Heart left ventricle (tissue), 13 donors: ENCODE measurements around the gene NFIA.

ENCODE experiments used
- CTCF ChIP-seq, 12 donors: fragments of 200-600 bp; sonication (generic) in 4 of 12; IDR thresholded peaks; one replicate each; pipeline versions ENCODE4 v1.5.0 to v1.8.0; 2018 to 2022; ENCODE audit warnings: antibody characterized with exemption in 12 of 12, mild to moderate bottlenecking in 5 of 12
- POLR2A ChIP-seq, 2 donors: fragments of 450-650 bp; IDR thresholded peaks; one replicate each; pipeline ENCODE4 v1.6.1; 2017; ENCODE audit warnings: antibody characterized with exemption in 2 of 2, mild to moderate bottlenecking in 2 of 2, moderate library complexity in 2 of 2
- donor health status: ischemic (EF 13 %, LVEDD 7.1; RV severe dilation, severe dysfunction).
- donor health status: DM: no; HTN: yes; CAD: no.
- donor health status: DM: no; HTN: no; CAD: no.
- donor health status: ischemic (EF 25% LVEDD 6.9; RV normal size, moderate dysfunction).
- donor health status: ischemic (EF 25% LVEDD 5.7; RV mildly dilated, moderate dysfunction).
- donor health status: ischemic (EF 35%, LVEDD 5.7; RV mildly dilated, moderate dysfunction).
- donor health status: nonischemic (EF 11% LVEDD 7.7; RV severe dilation, severe dysfunction).
- donor health status: DM: yes; HTN: yes; CAD: no.
- donor health status: PGD.
- donor health status: ischemic (EF 29% LVEDD 5.4; RV normal size, mild dysfunction).
- donor health status: nonischemic (EF 23%, LVEDD 6.1; RV moderate dilation, normal function).

GRCh38 chr1:61318319-61319125 lies 236.2 kb downstream of the NFIA start:
- TF ChIP-seq POLR2A (IDR thresholded peaks at IDR 0.05) (no peak), CTCF (IDR thresholded peaks at IDR 0.05) (no peak)
